HG02885 (cell line): ENCODE data around the gene ZBTB25.

Experiments
- ATAC-seq: cut with Tn5 transposase; IDR thresholded peaks from one replicate; pipeline ENCODE4 v1.9.1; 2021; ENCODE audit warnings: mild to moderate bottlenecking; ENCODE audit not compliant: unreplicated experiment, poor library complexity

ZBTB25 gene

DNA sequence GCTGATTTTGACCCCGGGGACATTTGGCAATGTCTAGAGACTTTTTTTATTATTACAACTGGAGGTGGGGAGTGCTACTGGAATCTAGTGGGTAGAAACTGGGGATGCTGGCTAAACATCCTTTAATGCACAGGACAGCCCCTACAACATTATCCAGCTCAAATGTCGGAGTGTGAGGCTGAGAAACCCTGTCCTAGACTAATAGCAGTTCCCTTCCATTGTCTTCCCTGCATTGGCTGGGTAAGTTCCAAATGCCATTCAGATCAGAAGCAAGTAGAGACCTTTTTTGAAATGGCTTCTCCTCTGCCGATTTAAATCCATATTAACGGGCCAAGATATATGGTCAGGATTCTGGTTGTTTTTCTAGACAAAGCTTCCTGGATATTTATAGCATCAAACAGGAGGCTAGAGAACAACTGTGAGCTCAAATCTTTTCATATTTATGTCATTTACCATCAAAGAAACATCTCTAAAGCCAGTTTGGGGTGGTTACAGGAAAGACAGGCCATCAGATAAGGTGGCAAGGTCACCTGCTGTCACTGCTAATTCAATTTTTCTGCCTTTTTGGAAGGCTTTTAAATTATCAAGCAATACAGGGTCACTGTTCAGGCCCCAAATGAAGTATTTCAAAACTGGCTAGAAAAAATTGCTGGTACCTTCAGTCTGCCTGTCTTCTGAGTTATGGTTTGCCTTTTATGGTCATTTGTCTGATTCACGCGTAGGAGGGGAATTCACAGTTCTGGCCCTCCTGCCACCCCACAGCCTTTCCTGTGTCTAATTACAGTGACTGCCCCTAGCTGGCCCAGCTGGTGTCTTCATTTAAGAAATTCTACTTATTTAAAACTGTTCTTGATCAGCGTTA, 58.4 kb downstream of the ZBTB25 start:
- peak; percentile 98 for ATAC-seq

DNA sequence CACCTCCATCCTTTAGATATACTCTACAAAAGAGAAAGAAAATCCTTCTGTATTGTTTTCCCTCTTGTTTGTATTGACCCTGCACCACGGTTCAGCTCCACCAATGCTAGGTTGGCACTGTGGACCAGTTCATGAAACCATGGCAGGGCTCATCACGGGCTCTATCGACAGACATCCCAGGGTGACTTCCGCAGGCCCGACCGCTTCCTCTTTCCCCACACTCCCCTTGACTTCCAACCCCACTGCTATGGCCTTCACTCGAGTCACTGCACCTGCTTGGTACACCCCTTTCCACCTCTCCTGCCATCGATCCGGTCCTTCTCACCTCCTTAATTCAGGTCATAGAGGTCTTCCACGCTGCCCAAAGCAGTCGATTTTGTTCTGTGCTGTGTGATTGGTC, 59.5 kb downstream of the ZBTB25 start:
- no peak for ATAC-seq

DNA sequence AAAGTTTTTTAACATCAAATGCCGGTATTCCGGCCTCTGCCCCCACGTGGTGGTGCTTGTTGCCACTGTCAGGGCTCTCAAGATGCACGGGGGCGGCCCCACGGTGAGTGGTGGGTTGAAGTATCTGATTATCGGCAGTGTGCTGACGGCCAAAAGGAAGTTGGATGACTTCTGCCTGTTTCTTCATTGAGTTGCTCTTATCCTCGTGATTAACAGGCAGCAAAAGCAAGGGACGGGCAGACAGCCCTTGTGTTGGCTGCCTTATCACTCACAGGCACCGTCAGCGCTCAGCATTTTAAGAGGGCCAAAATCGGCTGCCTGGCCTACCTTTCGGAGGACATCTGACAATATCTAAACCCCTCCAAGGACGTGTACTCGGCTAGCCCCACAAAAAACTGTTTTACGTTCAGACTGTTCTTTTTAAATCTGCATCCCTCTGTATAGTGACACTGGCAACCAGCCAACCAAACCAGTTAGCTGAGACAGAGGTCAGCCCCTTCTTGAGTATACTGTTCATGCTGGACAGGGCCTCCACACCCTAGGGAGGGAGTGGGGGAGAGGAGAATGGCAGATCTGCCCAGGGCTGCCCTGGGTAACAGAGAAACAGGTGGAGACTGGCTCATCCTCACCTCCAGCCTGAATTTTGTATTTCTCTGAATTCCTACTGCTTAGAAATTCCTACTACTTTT, 61.2 kb downstream of the ZBTB25 start:
- no peak for ATAC-seq

DNA sequence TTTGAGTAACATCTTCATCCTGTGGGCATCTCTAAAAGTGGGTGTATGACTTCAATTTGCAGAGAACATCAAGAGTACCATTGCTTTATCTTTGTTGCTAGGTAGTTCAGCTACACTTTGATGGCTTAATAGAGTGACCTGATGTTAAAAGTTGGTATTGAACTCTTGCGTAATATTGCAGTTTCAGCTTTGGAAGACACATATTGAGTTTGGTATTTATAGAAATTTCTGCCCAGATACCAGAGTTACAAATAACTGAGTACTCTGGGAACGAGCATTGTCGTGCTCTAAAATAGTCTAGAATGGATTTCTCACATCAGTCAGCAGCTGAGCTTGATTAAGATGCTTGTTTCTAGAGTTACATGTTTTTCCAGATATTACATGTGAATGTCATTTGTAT, 63.1 kb downstream of the ZBTB25 start:
- ATAC-seq: no peak

DNA sequence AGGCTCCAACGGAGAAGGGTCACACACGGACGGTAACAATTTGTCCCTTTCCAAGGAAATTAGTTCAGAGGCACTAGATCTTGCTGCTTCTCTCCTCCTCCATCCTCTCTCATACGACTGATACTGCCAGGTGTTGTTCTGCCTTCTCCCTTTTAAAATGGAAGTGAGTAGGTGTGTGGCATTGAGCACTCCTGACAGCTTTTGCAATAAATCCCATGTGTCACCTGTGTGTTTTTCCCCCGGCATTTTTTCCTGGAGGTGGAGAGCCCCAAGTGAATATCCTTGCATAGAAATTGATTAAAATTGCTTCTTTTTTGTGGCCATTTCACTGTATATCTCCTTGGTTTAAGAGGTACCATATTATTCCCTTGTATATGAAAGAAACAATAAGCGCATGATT, 64.5 kb downstream of the ZBTB25 start:
- ATAC-seq: no peak

DNA sequence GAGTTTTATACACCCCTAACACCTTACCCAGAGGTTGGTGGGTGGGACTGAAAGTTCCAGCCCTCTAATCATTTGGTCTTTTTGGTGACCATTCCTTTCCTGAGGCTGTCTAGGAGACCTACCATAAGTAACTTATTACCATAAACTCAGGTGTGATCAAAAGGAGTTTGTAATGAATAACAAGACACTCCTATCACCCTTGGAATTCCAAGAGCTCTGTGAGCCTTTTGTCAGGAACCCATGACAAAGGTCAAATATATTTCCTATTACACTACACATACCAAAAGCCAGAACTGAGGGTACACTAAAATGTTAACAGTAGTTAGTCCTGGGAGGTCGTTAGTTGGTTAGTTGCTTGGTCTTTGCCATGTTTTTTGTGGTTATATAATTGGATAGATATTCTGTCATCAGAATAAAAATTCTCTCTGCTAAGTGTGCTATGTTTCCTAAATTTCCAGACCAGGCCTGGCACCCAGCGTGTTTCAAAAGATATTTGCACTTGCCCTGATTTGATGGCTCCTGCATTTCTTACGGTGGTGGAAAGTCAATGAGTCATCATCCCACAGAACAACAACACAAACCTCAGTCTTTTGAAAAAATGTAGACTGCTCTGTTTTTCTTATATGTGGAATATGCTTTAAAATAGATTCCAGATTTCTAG, 65.3 kb downstream of the ZBTB25 start:
- ATAC-seq: no peak

DNA sequence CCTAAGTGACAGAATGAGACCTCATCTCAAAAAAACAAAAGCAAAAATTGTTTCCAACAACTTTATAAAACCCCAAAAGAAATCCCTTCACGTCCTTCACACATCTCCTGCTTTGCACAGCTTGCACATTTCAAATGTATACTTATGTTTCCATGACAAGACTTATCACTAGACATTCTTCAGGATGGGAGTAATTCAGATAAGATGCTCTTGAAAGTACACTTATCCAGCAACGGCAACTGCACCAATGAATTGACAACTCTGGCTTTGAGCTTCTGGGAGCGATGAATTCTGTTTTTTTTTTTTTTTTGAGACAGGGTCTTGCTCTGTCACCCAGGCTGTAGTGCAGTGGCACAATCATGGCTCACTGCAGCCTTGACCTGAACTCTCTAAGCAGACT, 69.1 kb downstream of the ZBTB25 start:
- ATAC-seq: no peak

DNA sequence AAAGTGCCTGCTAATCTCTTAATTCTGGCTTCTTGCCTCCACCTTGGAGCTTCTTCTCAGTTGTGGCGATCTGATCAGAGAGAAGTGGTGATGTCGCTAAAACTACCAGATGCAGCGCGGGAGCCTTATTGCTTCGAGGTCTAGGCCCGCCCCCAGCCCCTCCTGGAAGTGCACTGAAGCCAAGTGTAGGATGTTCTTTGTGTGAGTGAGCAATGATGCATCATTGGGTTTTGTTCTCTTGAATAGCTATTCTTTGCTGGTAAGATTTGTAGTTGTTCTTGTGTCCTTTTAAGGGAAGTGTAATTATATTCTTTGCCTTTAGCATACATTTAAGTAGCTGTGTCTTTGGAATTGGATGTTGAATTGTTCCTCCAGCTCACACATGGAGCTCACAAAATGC, 79.7 kb downstream of the ZBTB25 start:
- no peak for ATAC-seq

DNA sequence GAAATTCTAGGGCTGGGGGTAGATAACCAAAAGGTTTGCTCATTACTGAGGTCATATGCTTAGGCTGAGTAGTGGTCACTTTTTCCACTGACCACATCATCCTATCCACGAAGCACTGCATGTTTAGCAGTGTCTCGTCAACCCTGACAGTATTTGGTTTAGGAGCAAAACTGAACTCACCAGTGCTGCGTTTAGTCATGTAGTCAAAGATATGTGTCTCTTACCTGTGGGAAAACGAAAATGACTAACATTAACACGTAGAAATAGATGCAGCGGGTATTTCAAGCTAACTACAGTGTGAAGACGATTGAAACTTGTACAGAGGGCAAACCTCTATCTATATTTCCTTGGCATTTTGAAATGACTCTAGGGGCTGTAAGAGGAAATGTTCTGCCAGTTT, 80.9 kb downstream of the ZBTB25 start:
- ATAC-seq: peak; percentile 84

DNA sequence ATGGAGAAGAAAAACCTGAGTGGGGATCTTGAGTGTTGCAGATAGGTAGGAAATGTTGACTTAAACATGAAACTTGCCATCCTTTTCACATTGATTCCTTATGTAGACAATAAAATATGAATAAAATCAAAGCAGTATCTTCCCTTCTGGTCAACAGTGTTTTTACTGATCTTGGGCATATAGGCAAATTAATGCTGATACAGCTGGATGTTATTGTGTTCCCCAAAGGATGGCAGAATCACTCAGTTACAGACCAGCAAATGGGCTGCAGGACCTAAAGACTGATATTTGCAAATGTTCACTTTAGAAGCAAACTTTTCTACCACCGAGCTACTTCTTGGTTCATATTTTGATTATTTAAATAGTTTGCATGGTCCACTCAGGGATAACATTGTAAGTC, 81.6 kb downstream of the ZBTB25 start:
- no peak for ATAC-seq

DNA sequence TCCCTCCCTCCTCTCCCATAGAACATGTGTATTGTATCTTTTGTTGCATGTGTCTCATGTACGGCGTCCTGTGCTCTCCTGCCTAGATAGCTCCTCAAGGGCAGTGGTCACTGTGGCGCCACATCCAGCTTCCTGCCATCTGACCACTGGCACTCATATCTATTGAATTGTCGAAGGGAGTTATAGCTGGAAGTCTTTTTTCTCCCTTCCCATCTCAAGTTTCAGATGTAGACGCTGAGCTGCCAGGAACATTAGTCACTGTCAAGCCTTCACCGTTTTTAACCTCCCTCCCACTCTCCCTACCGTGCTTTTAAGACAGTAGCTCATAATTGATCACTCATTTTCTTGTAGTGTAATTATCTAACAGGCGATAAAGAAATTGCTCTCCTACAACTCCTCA, 82.5 kb downstream of the ZBTB25 start:
- ATAC-seq: no peak

DNA sequence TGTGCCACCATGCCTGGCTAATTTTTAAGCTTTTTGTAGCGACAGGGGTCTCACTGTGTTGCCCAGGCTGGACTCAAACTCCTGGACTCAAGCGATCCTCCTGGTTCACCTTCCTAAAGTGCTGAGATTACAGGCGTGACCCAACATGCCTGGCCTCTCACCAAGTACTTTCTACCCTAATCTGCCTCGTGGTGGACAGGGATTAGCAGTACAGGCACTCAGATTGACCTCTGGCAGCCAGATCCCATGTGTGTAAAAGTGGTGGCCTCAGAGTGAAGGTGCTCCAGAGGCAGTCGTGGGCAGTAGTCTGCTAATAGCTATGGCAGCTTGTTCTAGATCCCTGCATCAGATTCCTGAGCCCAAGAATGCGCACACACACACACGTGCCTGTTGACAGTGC, 84.6 kb downstream of the ZBTB25 start:
- no peak for ATAC-seq

DNA sequence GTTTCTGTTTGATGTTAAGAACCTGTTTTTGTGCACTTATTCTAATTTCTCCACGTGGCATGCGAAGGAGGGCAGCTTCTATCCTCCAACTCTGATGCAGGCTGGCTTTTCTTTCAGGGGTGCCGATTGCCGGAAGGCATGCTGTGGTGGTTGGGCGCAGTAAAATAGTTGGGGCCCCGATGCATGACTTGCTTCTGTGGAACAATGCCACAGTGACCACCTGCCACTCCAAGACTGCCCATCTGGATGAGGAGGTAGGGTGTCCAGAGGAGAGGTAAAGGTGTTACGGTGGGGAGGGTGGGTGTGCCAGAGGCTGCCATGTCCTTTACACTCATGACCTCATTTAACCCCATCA, 85.9 kb downstream of the ZBTB25 start:
- ATAC-seq: no peak

DNA sequence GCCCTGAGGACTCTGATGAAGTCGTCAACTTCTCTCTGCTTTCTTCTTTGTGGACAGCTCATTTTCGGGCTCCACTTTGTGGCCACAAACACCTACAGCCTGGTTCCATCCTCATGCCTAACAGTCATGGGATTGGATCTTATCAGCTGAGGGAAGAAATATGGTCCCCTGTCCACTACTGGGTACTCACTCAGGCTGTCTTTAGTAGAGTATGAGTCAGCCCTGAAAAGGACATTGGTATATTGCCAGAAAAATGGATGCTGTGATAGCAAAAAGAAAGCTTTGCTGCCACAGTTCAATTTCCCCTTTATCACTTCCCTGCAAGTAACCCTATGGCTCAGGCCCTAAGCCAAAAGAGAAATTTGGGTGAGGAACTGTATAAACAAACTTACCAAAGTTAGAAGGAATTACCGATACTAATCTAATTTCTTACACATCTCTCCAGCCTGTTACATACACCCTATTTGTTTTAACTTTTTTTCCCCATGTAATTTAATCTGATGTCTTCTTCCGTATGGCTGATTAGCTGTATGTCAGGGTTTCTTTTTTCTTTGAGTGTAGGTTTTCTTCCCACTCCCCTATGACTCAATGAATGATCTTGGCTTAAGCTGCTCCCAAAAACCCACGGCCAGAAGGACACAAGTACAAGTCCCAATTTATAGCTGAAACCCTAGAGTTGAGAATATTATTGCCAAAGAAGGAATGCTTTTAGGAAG, 86.4 kb downstream of the ZBTB25 start:
- ATAC-seq: no peak

DNA sequence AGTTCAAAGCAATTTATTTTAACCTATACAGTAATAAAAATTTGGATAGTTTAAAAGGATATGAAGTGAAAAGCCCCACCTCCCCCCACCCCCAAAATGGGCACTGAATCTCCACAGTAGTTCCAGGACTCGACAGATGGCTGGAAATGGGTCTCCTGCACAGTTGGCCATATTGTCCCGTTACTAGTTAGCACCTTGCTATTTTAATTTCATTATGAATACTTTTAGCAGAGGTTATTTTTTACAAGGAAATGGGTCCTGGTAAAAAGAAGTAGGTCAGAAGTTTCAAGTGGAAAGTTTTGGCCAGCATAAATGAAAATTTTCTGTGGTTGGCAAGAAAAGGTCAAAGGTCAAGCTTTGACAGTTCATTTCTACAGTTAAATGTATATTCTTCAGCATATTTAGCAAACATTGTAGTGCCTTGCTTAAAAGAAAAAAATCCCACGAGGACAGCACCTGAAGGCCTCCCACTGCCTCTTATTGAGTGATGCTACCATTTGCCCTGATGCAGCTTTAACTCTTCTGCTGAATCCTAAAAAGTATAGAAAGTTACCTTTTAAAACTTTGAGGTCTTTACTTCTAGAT, 87.2 kb downstream of the ZBTB25 start:
- no peak for ATAC-seq

DNA sequence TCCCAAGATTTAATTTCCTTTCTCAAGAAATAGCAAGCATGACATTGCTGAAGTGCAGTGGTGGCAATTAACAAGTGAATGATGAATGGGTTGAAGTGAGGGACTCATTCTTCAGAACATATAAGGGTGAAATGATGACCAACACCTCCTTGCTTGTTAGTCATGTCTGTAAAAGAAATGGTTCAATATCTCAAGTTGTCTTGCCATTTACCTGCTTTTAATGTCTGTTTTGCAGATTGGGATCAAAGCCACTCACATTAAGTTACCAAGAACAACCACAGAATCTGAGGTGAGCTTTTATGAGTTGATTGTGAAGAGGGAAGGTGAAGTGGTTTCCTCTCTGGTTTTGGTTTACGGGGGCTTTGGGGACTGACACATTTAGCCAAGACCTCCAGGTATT, 91.4 kb downstream of the ZBTB25 start:
- ATAC-seq: no peak

DNA sequence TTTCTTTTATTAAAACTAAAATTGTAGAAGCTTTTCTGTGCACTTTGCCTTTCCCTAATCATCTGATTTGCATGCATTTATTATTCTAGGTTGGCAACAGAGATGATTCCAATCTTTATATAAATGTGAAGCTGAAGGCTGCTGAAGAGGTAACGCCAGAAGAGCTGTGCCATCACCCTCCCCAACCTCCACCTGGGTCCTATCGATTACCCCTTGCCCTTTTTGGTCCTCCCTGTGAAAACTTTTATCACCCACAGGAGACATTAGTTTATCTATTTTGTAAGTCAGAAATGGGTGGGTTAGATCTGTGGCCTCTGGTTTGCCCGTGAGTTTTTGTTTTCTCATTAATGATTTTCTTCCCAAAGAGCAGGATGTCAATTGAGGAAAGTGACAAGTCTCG, 92.6 kb downstream of the ZBTB25 start:
- ATAC-seq: no peak

DNA sequence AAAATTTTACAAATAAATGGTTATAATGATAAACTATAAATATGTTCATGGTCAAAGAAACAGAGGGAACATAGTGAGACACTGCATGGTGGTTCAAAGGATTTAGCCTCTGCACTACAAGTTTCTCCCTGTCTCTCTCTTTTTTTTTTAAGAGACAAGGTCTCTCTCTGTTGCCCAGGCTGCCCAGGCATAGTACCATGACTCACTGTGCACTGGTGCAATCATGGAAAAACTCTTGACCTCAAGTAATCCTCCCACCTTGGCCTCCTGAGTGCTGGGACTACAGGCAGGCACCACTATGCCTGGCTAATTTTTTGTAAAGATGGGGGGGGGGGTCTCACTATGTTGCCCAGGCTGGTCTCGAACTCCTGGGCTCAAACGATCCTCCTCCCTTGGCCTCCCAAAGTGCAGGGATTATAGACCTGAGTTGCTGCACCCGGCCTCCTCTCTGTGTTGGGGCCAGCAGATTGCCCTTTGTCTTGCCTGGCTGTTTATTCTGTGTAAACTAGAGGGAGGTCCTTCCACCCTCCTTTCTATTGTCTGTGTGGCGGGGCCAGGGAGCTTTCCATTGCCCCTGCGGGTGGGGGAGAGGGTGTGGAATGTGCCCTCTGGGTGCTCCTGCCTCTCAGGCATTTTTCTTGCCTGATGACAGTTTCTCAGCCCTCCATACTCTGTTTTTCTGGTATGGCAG, 93.4 kb downstream of the ZBTB25 start:
- ATAC-seq: no peak

DNA sequence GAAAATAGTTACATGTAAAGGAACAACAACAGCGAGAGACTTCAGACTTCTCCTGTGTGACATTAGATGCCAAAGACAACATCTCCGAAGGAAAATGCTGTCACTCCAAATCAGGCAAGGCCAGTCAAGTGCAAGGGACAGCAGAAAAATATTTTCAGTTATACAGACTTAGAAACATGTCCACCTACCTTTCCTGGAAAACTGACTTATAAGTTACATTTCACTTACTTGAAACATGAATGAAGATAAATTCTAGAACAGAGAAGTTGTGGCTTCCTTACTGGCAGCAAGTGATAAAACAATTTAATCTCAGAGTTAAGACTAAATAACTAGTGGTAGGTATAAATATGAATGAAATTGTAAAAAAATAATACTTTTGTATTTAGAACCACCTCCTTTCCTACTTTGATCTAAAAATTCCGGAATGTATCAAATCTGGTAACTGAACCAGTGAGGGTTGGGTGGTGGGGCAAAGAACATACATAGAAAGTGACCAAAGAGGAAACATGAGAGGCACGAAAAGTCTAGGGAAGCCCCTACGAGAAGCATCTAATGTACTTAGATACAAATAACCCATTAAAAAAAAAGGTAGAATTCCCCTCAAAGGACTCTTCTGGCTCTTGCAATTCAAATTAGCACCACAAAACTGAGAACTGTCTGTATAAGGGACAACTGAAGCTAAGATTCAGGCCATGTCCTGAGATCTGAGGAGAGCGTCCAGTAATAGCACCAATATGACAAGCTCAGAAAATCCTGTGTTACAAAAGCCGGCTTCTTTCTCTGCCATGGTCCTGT, 94.3 kb downstream of the ZBTB25 start:
- ATAC-seq: peak; percentile 55
